Mesendoderm (in vitro differentiated cells): ENCODE results near the gene KCNN2.

ENCODE experiments used
- DNase-seq: peaks from one replicate; pipeline ENCODE4 v3.0.0; 2013
- H2AK5ac ChIP-seq: 2 replicates; pipeline ENCODE4 v1.6.1; 2013; ENCODE audit warnings: low read length, inconsistent platforms
- H2BK120ac ChIP-seq: 2 replicates; pipeline ENCODE4 v1.6.1; 2013; ENCODE audit warnings: low read depth, mild to moderate bottlenecking, low read length, moderate library complexity, mixed read lengths
- H2BK15ac ChIP-seq: replicated peaks from 2 replicates; pipeline ENCODE4 v1.6.1; 2013; ENCODE audit warnings: low read depth, mild to moderate bottlenecking, moderate library complexity
- H2BK5ac ChIP-seq: 2 replicates; pipeline ENCODE4 v1.6.1; 2013; ENCODE audit warnings: low read length, inconsistent platforms
- H3K18ac ChIP-seq: 2 replicates; pipeline ENCODE4 v1.6.1; 2013; ENCODE audit warnings: mild to moderate bottlenecking, low read length, mixed read lengths
- H3K23ac ChIP-seq: one replicate; pipeline ENCODE4 v1.6.1; 2013; ENCODE audit warnings: low read length
- H3K27ac ChIP-seq: 2 replicates; pipeline ENCODE4 v1.5.1; 2013; ENCODE audit warnings: low read depth, mild to moderate bottlenecking, inconsistent platforms, low read length, moderate library complexity
- H3K27me3 ChIP-seq: 2 replicates; pipeline ENCODE4 v1.6.1; 2013; ENCODE audit warnings: low read length, control low read depth, mild to moderate bottlenecking, inconsistent platforms; ENCODE audit not compliant: insufficient read depth, poor library complexity
- H3K36me3 ChIP-seq: 2 replicates; pipeline ENCODE4 v1.6.1; 2013; ENCODE audit warnings: low read length, inconsistent platforms; ENCODE audit not compliant: control insufficient read depth, insufficient read depth
- H3K4ac ChIP-seq: one replicate; pipeline ENCODE4 v1.6.1; 2013; ENCODE audit warnings: low read depth, mild to moderate bottlenecking, low read length, moderate library complexity
- H3K4me1 ChIP-seq: 2 replicates; pipeline ENCODE4 v1.6.1; 2013; ENCODE audit warnings: low read depth, low read length, inconsistent platforms; ENCODE audit not compliant: control insufficient read depth
- H3K4me2 ChIP-seq: 2 replicates; pipeline ENCODE4 v1.6.1; 2013; ENCODE audit warnings: low read length
- H3K4me3 ChIP-seq: 2 replicates; pipeline ENCODE4 v1.5.1; 2013; ENCODE audit warnings: mild to moderate bottlenecking, low read length
- H3K56ac ChIP-seq: one replicate; pipeline ENCODE4 v1.6.1; 2013; ENCODE audit warnings: low read length
- H3K79me1 ChIP-seq: 2 replicates; pipeline ENCODE4 v1.6.1; 2013; ENCODE audit warnings: low read length, inconsistent platforms
- H3K79me2 ChIP-seq: 2 replicates; pipeline ENCODE4 v1.6.1; 2013; ENCODE audit warnings: mild to moderate bottlenecking, low read length; ENCODE audit not compliant: control insufficient read depth, insufficient read depth
- H3K9ac ChIP-seq: 2 replicates; pipeline ENCODE4 v1.6.1; 2013; ENCODE audit warnings: low read length, inconsistent platforms
- H4K5ac ChIP-seq: one replicate; pipeline ENCODE4 v1.6.1; 2013; ENCODE audit warnings: low read length
- H4K8ac ChIP-seq: one replicate; pipeline ENCODE4 v1.6.1; 2013; ENCODE audit warnings: low read depth, mild to moderate bottlenecking, control low read depth, low read length, moderate library complexity
- WGBS: extraction: QIAGEN DNeasy Blood & Tissue Kit; methylation state at CpG from one replicate; pipeline ENCODE4 v1.1.7; 2013; ENCODE audit warnings: low lambda C conversion rate, missing lambda C conversion rate; ENCODE audit not compliant: insufficient coverage; ENCODE audit errors: extremely low coverage; 5-methylcytosine and 5-hydroxymethylcytosine counted together

KCNN2 gene

DNA sequence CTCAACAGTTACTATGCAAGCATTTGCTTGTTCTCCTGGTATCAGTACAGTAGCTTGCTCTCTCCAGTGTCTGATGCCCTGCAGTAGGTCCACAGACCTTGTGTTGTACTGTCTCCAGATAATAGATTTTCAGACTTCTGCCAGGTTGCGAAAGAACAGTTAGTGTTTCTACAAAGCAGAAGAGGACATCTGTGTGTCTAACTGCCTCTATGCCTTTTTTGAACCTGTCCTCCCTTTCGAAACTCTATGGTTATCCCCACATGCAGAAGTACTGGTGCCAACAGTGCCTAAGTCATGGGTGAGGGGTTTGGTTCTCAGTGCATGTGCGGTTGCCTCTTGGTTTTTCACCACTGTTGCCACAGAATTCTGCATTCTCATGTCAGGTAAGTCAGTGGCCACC is 45.9 kb downstream of the KCNN2 start:
- no peak overlapping the region for H3K18ac ChIP-seq
- no peak overlapping the region for H3K9ac ChIP-seq
- H3K79me2 ChIP-seq, result no peaks in the 10 kb centered on the region
- H3K4me1 ChIP-seq, result no peaks in the 10 kb centered on the region
- H3K4me2 ChIP-seq, result no peak overlapping the region
- H4K8ac ChIP-seq, result no peak overlapping the region
- H3K23ac ChIP-seq, result no peak overlapping the region
- no peak overlapping the region for H2BK120ac ChIP-seq
- no peak overlapping the region for H2BK5ac ChIP-seq
- no peak overlapping the region for H3K56ac ChIP-seq
- H3K36me3 ChIP-seq, result no peaks in the 10 kb centered on the region
- H3K4ac ChIP-seq, result no peak overlapping the region
- no peak overlapping the region for H2BK15ac ChIP-seq
- no peaks in the 10 kb centered on the region for H3K79me1 ChIP-seq
- no CpG with 5 or more reads among the region's 3 CpGs for WGBS
- H2AK5ac ChIP-seq, result no peak overlapping the region
- DNase-seq, result no peak
- no peak overlapping the region for H3K4me3 ChIP-seq
- no peak overlapping the region for H3K27ac ChIP-seq
- H4K5ac ChIP-seq, result no peak overlapping the region
- no peaks in the 10 kb centered on the region for H3K27me3 ChIP-seq

DNA sequence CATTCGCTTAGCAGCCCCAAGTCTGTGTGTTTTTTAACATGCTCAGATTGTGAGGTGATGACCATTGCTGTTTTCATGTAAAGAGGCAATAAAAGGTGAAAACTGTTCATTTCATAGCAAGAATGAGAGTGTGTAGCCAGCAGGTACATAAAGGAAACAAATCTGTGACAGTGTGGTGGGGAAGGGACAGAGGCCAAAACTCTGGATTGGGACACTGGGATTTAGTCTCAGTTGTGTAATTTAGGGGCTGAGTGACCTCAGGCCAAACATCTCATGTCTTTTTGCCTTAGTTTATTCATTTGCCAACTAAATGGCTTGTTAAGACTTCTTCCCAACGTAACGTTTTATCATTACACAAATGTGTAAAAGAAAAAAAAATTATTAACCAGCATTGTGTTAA is 47.0 kb downstream of the KCNN2 start:
- Histone ChIP-seq H3K4me3 (no peak overlapping the region), H3K18ac (no peak overlapping the region), H2BK120ac (no peak overlapping the region), H2BK15ac (no peak overlapping the region), H3K79me1 (no peaks in the 10 kb centered on the region), H3K79me2 (no peaks in the 10 kb centered on the region), H3K27me3 (no peaks in the 10 kb centered on the region), H2AK5ac (no peak overlapping the region), H3K56ac (no peak overlapping the region), H3K27ac (no peak overlapping the region), H3K23ac (no peak overlapping the region), H3K4me2 (no peak overlapping the region), H3K36me3 (no peaks in the 10 kb centered on the region), H4K5ac (no peak overlapping the region), H3K4me1 (no peaks in the 10 kb centered on the region), H4K8ac (no peak overlapping the region), H3K9ac (no peak overlapping the region), H3K4ac (no peak overlapping the region), H2BK5ac (no peak overlapping the region)
- DNase-seq, result no peak
- no CpG with 5 or more reads among the region's 3 CpGs for WGBS

DNA sequence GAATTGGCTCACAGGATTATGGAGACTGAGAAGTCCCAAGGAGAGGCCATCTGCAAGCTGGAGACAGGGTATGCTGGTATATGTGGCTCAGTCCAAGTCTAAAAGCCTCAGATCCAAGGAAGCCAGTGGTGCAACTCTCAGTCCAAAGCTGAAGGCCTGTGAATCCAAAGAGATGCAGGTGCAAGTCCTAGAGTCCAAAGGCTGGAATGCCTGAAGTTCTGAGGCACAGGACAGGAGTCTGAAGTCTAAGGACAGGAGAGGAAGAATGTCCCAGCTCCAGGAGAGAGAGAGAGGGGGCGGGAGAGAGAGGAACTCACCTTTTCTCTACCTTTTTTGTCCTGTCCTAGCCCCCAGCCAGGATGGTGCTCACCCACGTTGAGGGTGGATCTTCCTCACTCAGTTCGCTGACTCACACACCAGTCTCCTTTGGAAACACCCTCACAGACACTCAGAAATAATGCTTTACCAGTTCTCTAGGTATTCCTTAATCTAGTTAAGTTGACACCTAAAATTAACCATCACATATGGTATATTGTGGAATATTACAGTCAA is 49.6 kb downstream of the KCNN2 start:
- Histone ChIP-seq H2BK15ac (no peak overlapping the region), H3K79me1 (no peaks in the 10 kb centered on the region), H3K27ac (no peak overlapping the region), H3K27me3 (no peaks in the 10 kb centered on the region), H3K79me2 (no peaks in the 10 kb centered on the region), H3K18ac (no peak overlapping the region), H2AK5ac (no peak overlapping the region), H2BK120ac (no peak overlapping the region), H3K36me3 (no peaks in the 10 kb centered on the region), H3K4me2 (no peak overlapping the region), H2BK5ac (no peak overlapping the region), H3K56ac (no peak overlapping the region), H3K4ac (no peak overlapping the region), H3K4me1 (no peaks in the 10 kb centered on the region), H4K5ac (no peak overlapping the region), H4K8ac (no peak overlapping the region), H3K23ac (no peak overlapping the region), H3K4me3 (no peak overlapping the region), H3K9ac (no peak overlapping the region)
- WGBS, result no CpG with 5 or more reads among the region's 3 CpGs
- no peak for DNase-seq

DNA sequence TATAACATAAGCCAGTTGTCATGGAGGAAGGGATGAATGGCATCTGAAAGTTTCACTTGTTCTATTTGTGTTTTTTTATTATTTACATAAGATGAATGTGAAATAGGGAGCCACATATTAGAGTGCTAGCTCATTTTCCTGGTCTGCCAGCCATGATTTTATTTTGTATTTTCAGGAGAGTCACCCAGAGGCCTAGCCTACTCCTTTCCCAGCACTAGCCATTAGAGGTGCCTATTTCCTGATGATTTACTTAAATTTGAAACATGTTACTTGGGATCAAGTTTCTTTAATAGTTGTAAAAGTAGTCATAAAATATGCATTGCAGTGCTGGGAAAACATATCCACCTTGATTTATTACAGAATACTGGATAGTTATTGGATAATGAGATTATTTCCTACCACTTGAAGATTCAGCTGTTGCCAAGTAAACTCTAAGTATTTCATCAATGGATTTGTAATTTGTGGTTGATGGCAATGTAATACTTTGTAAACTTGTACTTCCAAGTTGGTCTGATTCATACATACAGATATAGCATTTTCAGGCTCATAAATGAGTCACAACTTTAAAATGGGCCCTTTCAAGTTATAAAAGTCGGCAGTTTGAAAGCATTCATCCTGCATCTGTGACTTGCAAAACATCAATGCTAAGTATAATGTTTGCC is 50.8 kb downstream of the KCNN2 start:
- no peak overlapping the region for H2BK15ac ChIP-seq
- H3K4ac ChIP-seq, result no peak overlapping the region
- no peak overlapping the region for H2AK5ac ChIP-seq
- DNase-seq, result no peak
- H3K23ac ChIP-seq, result no peak overlapping the region
- H3K79me1 ChIP-seq, result no peaks in the 10 kb centered on the region
- H3K4me3 ChIP-seq, result no peak overlapping the region
- H4K8ac ChIP-seq, result no peak overlapping the region
- no peak overlapping the region for H3K27ac ChIP-seq
- H4K5ac ChIP-seq, result no peak overlapping the region
- no peak overlapping the region for H2BK120ac ChIP-seq
- H3K79me2 ChIP-seq, result no peaks in the 10 kb centered on the region
- no peak overlapping the region for H3K56ac ChIP-seq
- H3K4me1 ChIP-seq, result no peaks in the 10 kb centered on the region
- H3K18ac ChIP-seq, result no peak overlapping the region
- no peaks in the 10 kb centered on the region for H3K27me3 ChIP-seq
- no peak overlapping the region for H3K9ac ChIP-seq
- H3K36me3 ChIP-seq, result no peaks in the 10 kb centered on the region
- WGBS, result no CpG with 5 or more reads among the region's 1 CpG
- H3K4me2 ChIP-seq, result no peak overlapping the region
- H2BK5ac ChIP-seq, result no peak overlapping the region

- DNase-seq, result no peak
- no peak overlapping the region for H3K4ac ChIP-seq
- no peak overlapping the region for H2AK5ac ChIP-seq
- no peak overlapping the region for H3K18ac ChIP-seq
- WGBS, result no CpG with 5 or more reads among the region's 1 CpG
- no peaks in the 10 kb centered on the region for H3K79me1 ChIP-seq
- H3K79me2 ChIP-seq, result no peaks in the 10 kb centered on the region
- H2BK15ac ChIP-seq, result no peak overlapping the region
- no peak overlapping the region for H3K4me2 ChIP-seq
- no peaks in the 10 kb centered on the region for H3K4me1 ChIP-seq
- H3K27ac ChIP-seq, result no peak overlapping the region
- no peak overlapping the region for H2BK120ac ChIP-seq
- no peak overlapping the region for H3K4me3 ChIP-seq
- H4K5ac ChIP-seq, result no peak overlapping the region
- no peak overlapping the region for H4K8ac ChIP-seq
- H2BK5ac ChIP-seq, result no peak overlapping the region
- no peak overlapping the region for H3K56ac ChIP-seq
- H3K23ac ChIP-seq, result no peak overlapping the region
- no peaks in the 10 kb centered on the region for H3K36me3 ChIP-seq
- no peaks in the 10 kb centered on the region for H3K27me3 ChIP-seq
- no peak overlapping the region for H3K9ac ChIP-seq
These were observed 53.9 kb downstream of the KCNN2 start for GRCh38 chr5:114415760-114416159.

DNA sequence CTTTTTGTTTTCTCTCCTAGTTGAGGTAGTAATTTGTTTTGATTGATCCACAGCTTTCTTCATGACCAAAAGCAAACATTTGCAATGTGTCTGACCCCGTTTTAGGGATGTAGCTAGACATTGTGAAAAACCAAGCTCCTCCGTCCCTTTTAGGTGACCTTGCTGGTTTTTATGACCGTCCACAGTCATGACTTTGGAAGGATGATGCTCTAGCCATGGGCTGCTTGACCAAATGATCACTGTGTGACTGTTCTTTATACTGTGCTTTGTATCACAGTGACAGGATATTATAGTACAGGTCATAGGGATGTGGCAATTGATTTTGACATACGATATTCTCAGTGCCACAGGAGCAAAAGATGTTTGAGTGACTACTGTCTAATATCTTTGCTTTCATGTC is 54.4 kb downstream of the KCNN2 start:
- Histone ChIP-seq H3K79me1 (no peaks in the 10 kb centered on the region), H3K4me3 (no peak overlapping the region), H2BK120ac (no peak overlapping the region), H3K9ac (no peak overlapping the region), H3K4me2 (no peak overlapping the region), H3K27ac (no peak overlapping the region), H3K27me3 (no peaks in the 10 kb centered on the region), H3K4me1 (no peaks in the 10 kb centered on the region), H4K8ac (no peak overlapping the region), H2BK5ac (no peak overlapping the region), H3K23ac (no peak overlapping the region), H2BK15ac (no peak overlapping the region), H3K18ac (no peak overlapping the region), H3K56ac (no peak overlapping the region), H4K5ac (no peak overlapping the region), H3K36me3 (no peaks in the 10 kb centered on the region), H2AK5ac (no peak overlapping the region), H3K79me2 (no peaks in the 10 kb centered on the region), H3K4ac (no peak overlapping the region)
- DNase-seq, result no peak
- no CpG with 5 or more reads among the region's 4 CpGs for WGBS
